Neural crest cell (in vitro differentiated cells): Measurements from ENCODE around the gene LGALS9. TPM values are rescaled to one million over a fixed set of nuclear protein-coding genes. Genes with fewer than 3 reads are reported as not detected.
A peak's percentile ranks its signal among the peaks of the same experiment; 100 is the strongest.
"Not testable (repeated sequence)": the region's sequence is repeated elsewhere in the genome, so short reads cannot be mapped to it uniquely, and the experiment has no call there.

Experiments
- DNase-seq: peaks from one replicate; pipeline ENCODE4 v3.0.0; 2021; ENCODE audit warnings: low read depth, mixed read lengths, low spot score
- H3K27ac Mint-ChIP-seq: one replicate; pipeline ENCODE4 v1.8.0; 2021; ENCODE audit warnings: mild to moderate bottlenecking, mixed read lengths; ENCODE audit not compliant: unreplicated experiment
- H3K27me3 Mint-ChIP-seq: 2 replicates; pipeline ENCODE4 v1.8.0; 2021; ENCODE audit warnings: low read depth, mild to moderate bottlenecking, mixed read lengths
- H3K36me3 Mint-ChIP-seq: 2 replicates; pipeline ENCODE4 v1.8.0; 2021; ENCODE audit warnings: low read depth, mild to moderate bottlenecking, mixed read lengths
- H3K4me1 Mint-ChIP-seq: 2 replicates; pipeline ENCODE4 v1.8.0; 2021; ENCODE audit warnings: mixed read lengths
- H3K4me3 Mint-ChIP-seq: one replicate; pipeline ENCODE4 v1.8.0; 2021; ENCODE audit warnings: mild to moderate bottlenecking, mixed read lengths
- H3K9me3 Mint-ChIP-seq: 2 replicates; pipeline ENCODE4 v1.8.0; 2021; ENCODE audit warnings: mixed read lengths
- total RNA-seq: library from RNA; stranded (reverse); gene quantifications from 2 replicates; pipeline ENCODE4 v1.2.1, GENCODE V29; 2021
- TF ChIP-seq, protein P1 (sequence below): fragments of 200-600 bp; sonication (generic); conservative IDR thresholded peaks from 2 replicates; pipeline ENCODE4 v1.5.0; 2021; ENCODE audit warnings: antibody characterized with exemption, mild to moderate bottlenecking

LGALS9 gene
- total RNA-seq, 1 donor from 2014 or later = 0.84 TPM

DNA sequence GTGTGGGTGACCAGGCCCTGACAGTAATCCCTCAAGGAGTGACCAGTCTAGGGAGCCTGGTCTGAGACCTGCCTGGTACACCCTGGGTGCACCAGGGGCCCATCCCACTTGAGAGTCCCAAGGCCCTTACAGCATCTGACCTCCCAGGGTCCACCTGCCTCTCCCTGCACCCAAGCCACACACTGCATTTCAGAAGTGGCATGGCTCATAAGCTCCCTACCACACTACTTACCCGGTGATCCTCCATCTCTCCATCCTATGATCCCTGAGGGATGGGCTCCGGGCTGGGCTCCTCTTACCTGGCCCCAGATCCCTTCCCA, 40.6 kb downstream of the LGALS9 start:
- Mint-ChIP-seq H3K4me3 (no peak overlapping the region), H3K27me3 (no peaks in the 10 kb centered on the region), H3K9me3 (no peaks in the 10 kb centered on the region), H3K36me3 (no peaks in the 10 kb centered on the region), H3K4me1 (no peaks in the 10 kb centered on the region), H3K27ac (peak overlapping the region; percentile 62)
- DNase-seq = no peak
- TF ChIP-seq, protein P1, sequence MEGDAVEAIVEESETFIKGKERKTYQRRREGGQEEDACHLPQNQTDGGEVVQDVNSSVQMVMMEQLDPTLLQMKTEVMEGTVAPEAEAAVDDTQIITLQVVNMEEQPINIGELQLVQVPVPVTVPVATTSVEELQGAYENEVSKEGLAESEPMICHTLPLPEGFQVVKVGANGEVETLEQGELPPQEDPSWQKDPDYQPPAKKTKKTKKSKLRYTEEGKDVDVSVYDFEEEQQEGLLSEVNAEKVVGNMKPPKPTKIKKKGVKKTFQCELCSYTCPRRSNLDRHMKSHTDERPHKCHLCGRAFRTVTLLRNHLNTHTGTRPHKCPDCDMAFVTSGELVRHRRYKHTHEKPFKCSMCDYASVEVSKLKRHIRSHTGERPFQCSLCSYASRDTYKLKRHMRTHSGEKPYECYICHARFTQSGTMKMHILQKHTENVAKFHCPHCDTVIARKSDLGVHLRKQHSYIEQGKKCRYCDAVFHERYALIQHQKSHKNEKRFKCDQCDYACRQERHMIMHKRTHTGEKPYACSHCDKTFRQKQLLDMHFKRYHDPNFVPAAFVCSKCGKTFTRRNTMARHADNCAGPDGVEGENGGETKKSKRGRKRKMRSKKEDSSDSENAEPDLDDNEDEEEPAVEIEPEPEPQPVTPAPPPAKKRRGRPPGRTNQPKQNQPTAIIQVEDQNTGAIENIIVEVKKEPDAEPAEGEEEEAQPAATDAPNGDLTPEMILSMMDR = no peak

GRCh38 chr17:27671977-27672480, 41.0 kb downstream of the LGALS9 start:
- H3K27me3 Mint-ChIP-seq, H3K4me1 Mint-ChIP-seq, H3K4me3 Mint-ChIP-seq, H3K27ac Mint-ChIP-seq, H3K9me3 Mint-ChIP-seq, H3K36me3 Mint-ChIP-seq, DNase-seq: not testable (repeated sequence)

DNA sequence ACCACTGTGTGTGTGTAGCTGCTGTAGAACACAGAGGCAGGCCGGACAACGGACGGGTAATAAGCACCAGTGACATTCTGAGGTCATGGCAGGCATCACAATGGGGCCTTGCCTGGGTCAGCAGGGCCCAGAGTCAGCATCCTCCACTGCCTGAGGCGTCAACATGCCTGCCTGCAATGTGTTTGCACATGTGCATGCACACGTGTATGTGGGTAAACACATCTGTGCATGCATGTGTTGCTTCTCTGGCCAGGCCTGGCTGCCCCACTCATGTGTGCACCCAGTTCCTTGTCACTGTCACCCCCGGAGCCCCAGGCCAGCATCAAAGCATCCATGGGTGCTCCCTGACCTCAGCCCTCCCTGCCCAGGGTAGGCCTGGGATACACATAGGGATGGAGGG, 43.3 kb downstream of the LGALS9 start:
- H3K9me3 Mint-ChIP-seq = no peaks in the 10 kb centered on the region
- no peak overlapping the region for H3K4me3 Mint-ChIP-seq
- no peak overlapping the region for H3K27ac Mint-ChIP-seq
- TF ChIP-seq, protein P1 = no peak
- H3K27me3 Mint-ChIP-seq = peaks cover 11% of the 10 kb centered on the region
- DNase-seq = no peak
- H3K4me1 Mint-ChIP-seq = no peaks in the 10 kb centered on the region
- no peaks in the 10 kb centered on the region for H3K36me3 Mint-ChIP-seq

- Mint-ChIP-seq H3K9me3 (no peaks in the 10 kb centered on the region), H3K4me1 (no peaks in the 10 kb centered on the region), H3K4me3 (no peak overlapping the region), H3K27me3 (peaks cover 32% of the 10 kb centered on the region), H3K36me3 (no peaks in the 10 kb centered on the region), H3K27ac (no peak overlapping the region)
- DNase-seq = no peak
- TF ChIP-seq, protein P1 = no peak
Measured at GRCh38 chr17:27677191-27677590, 46.2 kb downstream of the LGALS9 start.

GRCh38 chr17:27686322-27686721, 55.3 kb downstream of the LGALS9 start:
- H3K27me3 Mint-ChIP-seq = peaks cover 48% of the 10 kb centered on the region
- not testable (repeated sequence) for H3K27ac Mint-ChIP-seq, H3K9me3 Mint-ChIP-seq, H3K4me1 Mint-ChIP-seq, H3K4me3 Mint-ChIP-seq, H3K36me3 Mint-ChIP-seq, DNase-seq

DNA sequence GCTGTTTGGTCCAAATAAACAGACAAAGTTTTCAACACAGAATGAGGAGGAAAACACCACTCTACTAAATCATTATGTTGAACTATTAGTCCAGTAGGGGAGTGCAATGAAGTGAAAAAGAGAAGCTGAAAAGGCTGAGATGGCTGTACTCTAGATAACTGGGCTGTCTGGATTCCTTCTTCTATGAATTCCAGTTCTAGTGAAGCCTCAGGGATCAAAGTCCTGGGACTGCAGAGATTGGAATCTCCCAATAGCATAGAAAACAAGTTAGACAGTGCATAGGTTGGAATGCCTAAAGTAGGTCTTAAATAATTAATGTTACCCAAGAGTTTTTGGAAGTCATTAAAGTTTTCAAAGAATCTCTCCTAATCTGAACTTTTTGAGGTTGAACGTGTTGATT, 59.9 kb downstream of the LGALS9 start:
- no peak overlapping the region for H3K27ac Mint-ChIP-seq
- peaks cover 12% of the 10 kb centered on the region for H3K9me3 Mint-ChIP-seq
- TF ChIP-seq, protein P1 = no peak
- H3K27me3 Mint-ChIP-seq = peaks cover 27% of the 10 kb centered on the region
- DNase-seq = no peak
- H3K36me3 Mint-ChIP-seq = peaks cover 7% of the 10 kb centered on the region
- H3K4me1 Mint-ChIP-seq = no peaks in the 10 kb centered on the region
- H3K4me3 Mint-ChIP-seq = no peak overlapping the region

DNA sequence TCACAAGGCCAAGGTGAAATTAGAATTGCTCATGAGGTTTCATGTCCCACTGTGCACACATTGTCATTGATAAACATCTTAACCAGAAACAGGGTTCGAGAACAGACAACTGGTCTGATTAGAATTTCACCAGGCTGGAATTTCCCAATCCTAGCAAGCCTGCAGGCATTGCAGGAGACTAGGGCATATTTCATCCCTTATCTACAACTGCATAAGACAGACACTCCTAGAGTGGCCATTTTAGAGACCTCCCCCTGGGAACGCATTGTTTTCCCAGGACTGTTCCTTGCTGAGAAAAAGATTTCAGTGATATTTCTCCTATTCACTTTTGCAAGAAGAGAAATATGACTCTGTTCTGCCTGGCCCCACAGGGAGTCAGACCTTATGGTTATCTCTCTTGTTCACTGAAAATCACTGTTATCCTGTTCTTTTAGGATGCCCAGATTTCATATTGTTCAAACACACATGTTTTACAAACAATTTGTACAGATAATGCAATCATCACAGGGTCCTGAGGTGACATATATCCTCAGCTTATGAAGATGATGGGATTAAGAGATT, 64.3 kb downstream of the LGALS9 start:
- Mint-ChIP-seq H3K27me3 (peaks cover 33% of the 10 kb centered on the region), H3K9me3 (peaks cover 17% of the 10 kb centered on the region)
- not testable (repeated sequence) for H3K36me3 Mint-ChIP-seq, H3K4me1 Mint-ChIP-seq, DNase-seq, H3K4me3 Mint-ChIP-seq, H3K27ac Mint-ChIP-seq

Other genes starting within 250 kb of the LGALS9 start
- 27.8 and 28.0 TPM in 2 replicates for gene KSR1, start 174.7 kb upstream of the LGALS9 start, total RNA-seq
- gene NOS2, start 169.3 kb downstream of the LGALS9 start, total RNA-seq = 0.66 and 0.91 TPM in 2 replicates